GM15510 (cell line): ENCODE results near the gene C17orf78.

Source experiments
- POLR2A ChIP-seq: IDR thresholded peaks from 3 replicates; pipeline ENCODE4 v1.6.1; 2011; ENCODE audit warnings: borderline replicate concordance; ENCODE audit not compliant: insufficient read length; ENCODE audit errors: extremely low read depth

Gene C17orf78

DNA sequence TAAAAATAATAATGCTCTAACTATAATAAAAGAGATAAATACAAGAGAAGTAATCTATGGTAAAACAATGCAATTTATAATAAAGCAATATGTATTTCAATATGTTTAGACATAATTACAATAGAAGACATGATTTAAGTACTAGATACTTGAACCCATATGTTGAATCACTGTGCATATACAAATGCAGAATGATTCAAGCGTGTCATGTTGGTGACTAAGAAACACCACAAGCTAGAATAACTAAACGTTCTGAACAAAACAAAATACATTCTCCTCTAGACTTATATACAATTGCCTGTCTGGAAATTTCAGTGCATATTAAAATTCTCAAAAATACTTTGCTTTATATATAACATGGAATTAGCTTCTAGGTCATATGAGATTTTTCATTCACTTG, 42.1 kb downstream of the C17orf78 start:
- TF ChIP-seq POLR2A: no peak

DNA sequence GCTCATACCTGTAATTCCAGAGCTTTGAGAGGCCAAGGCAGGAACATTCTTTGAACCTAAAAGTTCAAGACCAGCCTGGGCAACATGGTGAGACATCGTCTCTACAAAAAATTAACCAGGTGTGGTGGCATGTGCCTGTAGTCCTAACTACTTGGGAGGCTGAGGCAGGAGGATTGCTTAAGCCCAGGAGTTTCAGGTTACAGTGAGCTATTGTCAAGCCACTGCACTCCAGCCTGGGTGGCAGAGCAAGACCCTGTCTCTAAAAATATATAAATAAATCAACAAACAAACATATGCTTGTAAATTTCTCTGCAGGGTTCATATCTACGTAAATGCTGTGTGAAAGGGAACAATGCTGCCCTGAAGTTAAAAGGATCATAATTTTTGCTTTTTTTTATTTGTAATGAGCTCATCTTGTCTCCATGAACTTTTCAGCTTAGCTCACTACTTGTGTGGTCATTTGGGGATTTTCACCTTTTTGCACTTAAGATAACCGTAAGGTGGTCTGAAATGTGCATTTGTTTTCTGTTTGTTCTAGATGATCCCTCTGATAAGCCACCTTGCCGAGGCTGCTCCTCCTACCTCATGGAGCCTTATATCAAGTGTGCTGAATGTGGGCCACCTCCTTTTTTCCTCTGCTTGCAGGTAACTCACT, 47.3 kb downstream of the C17orf78 start:
- TF ChIP-seq POLR2A: no peak

DNA sequence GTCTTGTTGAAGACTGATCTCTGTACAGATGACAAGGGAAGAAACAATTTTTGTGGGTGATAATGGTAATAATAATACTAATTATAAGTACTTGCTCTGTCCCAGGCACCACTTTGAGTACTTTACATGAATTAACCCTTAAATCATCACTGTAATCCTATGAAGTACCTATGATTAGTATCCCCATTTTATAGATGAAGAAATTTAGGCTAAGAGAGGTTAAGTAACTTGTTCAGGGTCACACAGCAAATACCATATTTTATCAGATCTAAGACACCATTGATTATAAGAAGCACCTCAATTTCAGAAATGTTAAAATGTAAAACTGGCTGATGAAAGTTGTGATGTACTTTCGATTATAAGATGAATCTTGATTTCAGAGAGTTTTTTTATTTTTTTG, 49.5 kb downstream of the C17orf78 start:
- TF ChIP-seq POLR2A: no peak

DNA sequence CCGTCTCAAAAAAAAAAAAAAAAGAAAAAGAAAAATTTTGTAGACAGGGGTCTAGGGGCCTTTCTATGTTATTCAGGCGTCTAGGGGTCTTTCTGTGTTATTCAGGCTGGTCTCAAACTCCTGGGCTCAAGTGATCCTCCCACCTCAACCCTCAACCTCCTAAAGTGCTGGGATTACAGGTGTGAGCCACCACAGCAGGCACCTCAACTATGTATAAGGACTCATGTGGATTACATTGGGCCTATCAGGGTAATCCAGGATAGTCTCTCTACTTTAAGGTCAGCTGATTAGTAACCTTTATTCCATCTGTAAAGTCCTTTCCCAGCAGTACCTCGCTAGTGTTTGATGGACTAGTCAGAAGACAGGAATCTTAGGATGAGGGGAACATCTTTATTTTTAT, 53.3 kb downstream of the C17orf78 start:
- TF ChIP-seq POLR2A: no peak

DNA sequence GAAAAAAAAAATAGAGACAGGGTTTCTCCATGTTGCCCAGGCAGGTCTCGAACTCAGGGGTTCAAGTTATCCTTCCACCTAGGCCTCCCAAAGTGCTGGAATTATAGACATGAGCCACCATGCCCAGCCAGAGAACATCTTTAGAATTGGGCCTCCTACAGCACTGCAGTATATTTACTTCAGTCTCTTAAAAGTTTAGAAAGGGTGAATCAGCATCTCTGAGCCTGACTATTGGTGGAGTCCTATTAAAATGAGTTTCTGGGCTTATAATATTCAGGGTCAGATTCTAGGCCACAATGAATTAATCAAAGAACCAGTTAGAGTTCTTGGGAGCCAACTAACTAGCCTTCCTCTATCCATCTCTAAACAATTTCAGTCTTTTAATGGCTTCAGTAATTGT, 53.7 kb downstream of the C17orf78 start:
- no peak for TF ChIP-seq POLR2A

DNA sequence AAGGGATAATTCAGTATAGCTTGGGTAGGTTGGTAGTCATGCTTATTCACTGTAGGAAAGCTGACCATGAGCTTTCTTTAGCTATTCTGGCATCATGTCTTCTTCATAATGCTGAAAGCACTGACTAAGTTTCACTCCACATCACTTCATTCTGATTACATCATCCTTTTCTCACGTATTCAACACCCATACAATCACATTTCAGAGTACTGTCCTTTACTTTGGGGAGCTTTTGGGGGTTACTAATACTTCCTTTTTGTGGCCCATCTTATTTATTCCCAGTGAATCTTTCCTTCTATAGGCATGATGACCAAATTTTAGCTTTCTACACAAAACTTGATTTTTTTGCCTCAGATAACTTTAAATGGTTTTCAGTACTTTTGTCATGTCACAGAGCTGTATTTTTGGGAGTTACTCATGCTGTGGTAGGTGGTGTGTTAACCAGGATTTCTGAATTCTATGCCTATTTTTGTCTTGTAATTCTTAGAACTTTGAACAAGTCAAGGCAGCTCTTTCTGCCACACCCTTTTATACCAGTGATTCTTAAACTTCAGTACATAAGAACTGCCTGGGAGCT, 54.4 kb downstream of the C17orf78 start:
- TF ChIP-seq POLR2A: no peak

DNA sequence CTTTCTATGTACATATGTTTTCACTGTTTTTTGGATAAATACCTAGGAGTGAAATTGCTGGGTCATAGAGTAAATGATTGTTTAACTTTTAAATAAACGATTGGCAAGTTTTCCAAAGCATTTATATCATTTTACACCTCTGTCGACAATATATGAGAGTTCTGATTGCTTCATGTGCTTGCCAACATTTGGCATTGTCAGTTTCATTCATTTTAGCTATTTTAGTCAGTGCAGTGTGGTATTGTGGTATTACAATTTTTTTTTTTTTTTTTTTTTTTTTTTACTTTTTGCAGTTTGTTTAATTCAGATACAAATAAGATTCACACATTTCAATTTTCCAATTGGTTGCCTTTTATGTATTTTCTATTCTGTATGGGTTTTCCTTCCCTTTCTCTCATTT, 56.9 kb downstream of the C17orf78 start:
- TF ChIP-seq POLR2A: no peak

DNA sequence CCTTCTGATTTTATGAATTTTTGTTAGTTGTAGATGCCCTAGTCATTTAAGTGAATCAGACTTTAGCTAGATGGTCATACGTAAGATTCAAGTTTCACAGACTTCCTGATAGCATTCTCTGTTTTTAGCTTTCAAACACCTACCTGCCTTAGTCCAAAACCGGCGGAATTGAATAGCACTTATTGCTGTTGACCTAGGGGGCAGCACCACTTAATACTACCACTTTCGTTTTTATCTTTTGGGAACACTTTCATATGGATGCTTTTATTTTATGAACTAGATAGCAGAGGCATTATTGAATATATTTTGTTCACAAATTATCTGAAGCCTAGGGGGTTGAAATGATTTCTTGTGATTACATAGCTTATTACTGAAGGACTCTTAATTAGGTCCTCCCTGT, 62.4 kb downstream of the C17orf78 start:
- no peak for TF ChIP-seq POLR2A

DNA sequence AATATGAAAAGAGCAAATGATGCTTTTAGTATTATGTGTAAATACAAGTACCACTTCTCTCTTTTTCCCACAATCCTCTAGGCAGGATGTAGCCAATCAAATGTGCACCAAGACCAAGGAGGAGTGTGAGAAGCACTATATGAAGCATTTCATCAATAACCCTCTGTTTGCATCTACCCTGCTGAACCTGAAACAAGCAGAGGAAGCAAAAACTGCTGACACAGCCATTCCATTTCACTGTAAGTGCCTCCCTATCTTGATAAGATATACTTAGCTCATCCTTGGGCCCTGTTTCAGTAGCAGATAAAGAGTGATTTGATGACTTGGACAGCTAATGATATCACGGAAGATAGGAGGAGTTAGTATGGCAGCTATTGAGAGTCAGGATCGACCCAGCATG, 64.6 kb downstream of the C17orf78 start:
- no peak for TF ChIP-seq POLR2A
